ENCODE results near the gene CD300H.
"Not testable (repeated sequence)": the region's sequence is repeated elsewhere in the genome, so short reads cannot be mapped to it uniquely, and the experiment has no call there.

The CD300H gene

DNA sequence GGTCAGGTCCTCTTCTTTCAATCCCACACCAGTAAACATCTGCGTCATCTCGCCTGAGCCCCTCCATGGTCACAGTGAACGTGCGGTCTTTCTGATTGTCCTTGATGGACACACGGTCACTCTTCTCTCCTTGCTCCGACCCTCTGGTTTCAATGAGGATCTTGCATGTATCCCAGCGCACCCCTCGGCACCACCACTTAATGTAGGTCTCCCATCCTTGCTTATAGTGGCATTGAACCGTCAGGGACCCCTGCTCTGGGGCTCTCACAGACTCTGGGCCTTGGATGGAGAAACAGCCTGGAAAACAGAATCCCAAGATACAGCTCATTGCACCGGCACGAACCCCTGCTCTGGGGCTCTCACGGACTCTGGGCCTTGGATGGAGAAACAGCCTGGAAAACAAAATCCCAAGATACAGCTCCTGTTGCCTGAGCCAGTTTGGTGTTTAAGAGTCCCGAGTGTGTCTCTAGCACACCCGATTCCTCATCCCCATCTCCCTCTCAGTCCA lies 41.5 kb downstream of the CD300H start:
- no peak for DNase-seq

- no peak for DNase-seq
Measured at GRCh38 chr17:74525465-74525725, 41.9 kb downstream of the CD300H start.

DNA sequence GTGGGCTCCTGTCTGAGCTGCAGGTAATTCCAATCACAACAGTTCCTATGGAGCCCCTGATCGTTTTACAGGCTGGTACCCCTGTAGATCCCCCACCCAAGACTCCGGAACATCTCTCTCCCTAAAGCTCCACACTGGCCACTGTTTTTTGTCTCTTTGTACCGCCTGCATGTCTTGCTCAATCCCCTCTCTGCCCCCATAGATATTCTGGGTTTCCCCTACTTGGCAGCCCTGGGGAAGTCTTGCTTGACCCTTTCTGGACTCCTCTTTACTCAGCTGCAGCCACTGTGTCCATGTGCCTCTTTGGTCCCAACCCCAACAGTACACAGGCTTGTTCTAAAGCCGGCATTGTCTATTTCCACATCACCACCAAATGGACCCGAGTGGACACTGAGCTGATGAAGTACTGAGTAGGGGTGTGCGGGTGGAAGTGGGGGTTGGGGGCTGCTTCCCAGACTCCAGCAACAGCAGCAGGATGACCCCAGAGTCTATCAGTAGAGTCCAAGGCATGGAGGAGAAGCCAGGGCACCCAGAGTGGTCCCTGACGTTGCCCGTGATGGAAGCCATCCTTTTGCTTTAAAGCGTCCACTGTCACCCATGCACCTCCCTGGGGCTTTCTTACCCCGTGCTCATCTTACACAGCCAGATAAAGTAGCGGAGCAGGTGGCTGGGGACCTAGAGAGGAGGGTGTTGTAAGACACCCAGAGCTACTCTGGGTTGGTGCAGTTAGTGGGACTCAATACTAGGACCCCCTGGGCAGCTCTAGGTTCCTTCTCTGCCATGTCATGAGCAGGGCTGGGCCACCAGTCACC lies 42.5 kb downstream of the CD300H start:
- no peak for DNase-seq

DNA sequence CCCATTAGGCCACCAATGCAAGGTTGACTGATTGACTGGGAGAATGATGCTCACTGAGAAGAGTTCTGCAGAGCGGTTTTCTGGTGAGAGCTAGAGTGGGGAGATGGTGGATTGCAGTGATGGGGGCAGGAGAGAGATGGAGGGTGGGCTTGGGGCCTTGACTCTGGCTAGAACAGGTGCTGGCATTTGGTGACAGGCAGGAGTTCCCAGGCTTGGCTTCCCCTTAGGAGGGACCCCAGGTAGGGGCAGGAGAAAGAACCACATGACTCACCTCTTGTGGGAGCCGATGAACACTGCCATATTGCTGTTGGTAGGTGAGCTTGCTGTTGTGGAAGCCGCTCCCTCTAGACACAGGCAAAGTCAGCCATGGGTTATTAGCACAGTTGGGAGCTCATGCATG lies 44.0 kb downstream of the CD300H start:
- no peak for DNase-seq

DNA sequence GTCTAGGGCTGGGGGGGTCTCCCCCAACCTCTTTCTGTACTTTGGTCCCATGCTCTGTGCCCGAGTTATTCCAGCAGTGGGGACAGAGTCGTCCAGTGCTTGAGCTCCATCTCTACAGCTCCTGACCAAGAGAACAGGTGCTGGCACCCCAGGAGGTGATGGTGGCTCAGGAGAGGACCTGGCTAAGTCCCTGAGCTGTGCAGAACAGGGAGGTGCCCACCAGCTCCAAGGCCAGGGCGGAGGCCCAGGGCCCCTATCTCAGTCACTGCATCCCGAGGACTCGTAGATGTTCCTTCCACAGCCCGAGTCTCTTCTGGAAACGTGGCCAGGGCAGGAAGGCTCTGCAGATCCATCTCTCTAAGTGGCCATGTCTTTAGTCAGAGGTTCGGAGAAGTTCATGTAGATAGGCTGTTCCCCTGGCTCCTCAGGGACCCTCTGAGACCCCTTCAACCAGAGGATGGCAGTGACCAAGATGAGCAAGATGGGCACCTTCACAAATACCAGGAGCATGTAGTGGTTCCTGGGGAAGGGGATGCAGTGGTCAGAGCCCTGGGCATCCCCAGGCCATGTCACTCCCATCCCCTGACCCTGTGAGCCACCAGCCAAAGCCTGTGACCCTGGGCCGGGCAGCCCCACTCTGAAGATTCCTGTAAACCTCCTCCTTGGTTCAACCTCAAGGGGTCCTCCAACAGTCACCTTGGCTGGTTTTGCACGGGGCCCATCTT lies 44.8 kb downstream of the CD300H start:
- no peak for DNase-seq

DNA sequence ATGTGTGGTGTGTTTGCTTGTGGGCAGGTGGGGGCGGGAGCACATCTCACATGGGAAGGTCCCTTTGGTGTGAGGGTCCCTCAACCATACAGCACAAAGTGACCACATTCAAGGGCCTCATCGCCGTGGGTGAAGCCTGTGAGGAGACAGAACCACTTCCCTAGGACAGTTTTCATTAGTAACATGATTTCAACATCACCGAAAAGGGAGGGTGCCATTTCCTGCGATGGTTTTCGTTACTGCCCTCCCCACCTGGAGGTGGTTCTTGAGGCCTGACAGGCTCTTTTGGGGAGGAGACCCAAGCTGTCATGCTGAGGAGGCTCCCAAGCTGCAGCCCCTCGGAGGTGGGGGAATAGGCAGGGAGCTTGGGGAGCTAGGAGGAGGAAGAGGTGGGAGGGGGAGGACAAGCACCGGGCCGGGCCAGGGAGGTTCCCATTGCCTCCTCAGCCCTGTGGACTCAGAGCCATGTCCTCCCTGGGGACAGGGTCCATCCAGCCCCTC lies 45.6 kb downstream of the CD300H start:
- peak; percentile 22 to 62 for DNase-seq

DNA sequence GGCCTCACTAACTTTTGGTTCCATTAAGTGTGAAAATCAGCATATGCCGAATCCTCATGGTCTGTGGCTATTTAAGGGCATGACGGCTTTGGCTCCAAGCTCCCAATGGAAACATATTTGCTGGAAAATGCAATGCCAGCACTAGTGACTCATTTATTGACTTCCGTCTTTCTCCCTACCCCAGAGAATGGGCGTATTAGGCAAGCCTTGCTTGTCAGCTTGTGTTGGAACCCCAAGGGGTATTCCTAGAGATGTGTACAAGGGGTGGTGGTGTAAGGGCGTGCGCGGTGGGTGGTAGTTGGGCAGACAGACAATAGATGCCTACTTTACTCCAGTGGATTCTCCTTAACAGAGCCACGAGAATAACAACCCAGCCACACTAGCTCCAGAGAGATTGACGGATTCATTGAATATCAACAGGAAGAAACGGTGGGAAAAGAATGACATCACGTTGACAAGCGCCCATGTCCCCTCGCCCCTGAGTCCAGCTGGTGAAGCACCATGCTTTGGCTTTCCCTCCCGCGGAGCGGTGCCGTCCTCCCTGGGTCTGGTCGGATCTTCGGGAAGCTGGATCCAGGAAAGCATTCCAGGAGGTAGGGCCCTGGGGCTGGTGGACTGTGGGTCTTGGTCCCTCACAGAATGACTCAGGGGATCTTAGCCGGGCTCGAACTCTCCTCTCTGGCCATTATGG lies 46.4 kb downstream of the CD300H start:
- peak; percentile 2 to 60 for DNase-seq

DNA sequence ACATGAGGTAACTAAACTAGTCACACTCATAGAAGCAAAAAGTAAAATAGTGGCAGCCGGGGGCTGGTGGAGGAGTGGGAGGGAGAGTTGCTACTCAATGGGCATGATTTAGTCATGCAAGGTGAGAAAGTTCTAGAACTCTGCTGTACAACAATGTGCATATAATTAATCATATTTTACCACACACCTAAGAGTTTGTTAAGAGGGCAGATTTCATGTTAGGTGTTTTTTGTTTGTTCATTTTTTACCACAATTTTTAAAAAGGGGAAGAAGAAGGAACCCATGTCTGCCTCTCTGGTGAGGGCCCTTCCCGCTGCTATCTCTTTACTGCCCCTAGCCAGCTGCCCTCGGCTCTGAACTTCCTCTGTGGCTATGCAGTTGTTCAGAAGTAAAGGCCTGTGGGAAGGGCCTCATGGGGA lies 47.3 kb downstream of the CD300H start:
- DNase-seq = peak; percentile 16 to 57

DNA sequence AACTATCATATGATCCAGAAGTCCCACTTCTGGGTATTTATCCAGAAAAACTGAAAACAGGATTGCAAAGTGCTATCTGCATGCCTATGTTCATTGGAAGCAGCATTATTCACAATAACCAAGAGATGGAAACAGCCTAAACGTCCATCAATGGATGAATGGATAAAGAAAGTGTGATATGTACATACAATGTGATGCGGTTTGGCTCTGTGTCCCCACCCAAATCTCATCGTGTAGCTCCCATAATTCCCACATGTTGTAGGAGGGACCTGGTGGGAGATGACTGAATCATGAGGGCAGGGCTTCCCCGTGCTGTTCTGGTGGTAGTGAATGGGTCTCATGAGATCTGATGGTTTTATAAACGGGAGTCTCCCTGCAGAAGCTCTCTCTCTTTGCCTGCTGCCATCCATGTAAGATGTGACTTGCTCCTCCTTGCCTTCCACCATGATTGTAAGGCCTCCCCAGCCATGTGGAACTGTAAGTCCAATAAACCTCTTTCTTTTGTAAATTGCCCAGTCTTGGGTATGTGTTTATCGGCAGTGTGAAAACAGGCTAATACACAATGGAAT lies 48.8 kb downstream of the CD300H start:
- not testable (repeated sequence) for DNase-seq

DNA sequence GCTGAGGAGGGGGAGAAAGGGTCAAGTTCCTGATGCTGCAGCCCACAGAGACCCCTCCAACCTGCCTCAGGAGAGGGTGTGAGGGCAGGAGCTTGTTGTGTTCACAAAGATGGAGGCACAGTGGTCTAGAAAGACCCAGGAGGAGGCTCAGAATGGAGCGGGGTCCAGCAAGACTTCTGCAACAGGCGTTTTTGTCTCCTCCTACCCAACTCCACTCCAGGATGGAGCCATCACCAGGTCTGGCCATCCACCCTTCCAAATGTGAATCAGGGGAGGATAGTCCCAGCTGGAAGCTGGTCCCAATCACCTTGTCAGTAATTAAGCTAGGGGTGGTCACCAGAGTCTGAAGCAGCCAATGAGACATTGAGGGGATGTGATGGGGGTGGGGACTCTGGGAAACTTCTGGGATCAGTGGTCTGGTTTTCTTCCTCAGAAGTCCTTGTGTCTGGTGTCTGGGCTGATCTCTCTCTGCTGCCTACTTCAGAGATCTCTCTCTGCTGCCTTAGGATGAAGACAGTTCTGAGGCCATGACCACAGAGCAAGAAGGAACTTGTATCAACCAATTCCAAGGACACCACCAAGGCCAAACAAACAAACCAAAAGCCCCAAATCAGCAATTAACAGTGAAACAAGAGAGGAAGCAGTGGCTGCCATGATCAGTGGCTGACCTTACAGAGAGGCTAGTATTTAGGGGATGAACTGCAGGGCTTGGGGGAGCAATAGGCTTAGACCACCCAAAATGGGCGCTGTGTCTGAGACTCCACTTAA lies 50.6 kb downstream of the CD300H start:
- no peak for DNase-seq

DNA sequence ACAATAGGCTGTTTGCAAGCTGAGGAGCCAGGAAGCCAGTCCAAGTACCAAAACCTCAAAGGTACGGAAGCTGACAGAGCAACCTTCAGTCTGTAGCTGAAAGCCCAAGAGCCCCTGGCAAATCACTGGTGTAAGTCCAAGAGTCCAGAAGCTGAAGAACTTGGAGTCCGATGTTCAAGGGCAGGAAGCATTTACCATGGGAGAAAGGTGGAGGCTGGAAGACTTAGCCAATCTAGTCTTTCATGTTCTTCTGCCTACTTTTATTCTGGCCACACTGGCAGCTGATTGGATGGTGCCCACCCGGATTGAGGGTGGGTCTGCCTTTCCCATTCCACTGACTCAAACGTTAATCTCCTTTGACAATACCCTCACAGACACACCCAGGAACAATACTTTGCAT lies 51.4 kb downstream of the CD300H start:
- no peak for DNase-seq

DNA sequence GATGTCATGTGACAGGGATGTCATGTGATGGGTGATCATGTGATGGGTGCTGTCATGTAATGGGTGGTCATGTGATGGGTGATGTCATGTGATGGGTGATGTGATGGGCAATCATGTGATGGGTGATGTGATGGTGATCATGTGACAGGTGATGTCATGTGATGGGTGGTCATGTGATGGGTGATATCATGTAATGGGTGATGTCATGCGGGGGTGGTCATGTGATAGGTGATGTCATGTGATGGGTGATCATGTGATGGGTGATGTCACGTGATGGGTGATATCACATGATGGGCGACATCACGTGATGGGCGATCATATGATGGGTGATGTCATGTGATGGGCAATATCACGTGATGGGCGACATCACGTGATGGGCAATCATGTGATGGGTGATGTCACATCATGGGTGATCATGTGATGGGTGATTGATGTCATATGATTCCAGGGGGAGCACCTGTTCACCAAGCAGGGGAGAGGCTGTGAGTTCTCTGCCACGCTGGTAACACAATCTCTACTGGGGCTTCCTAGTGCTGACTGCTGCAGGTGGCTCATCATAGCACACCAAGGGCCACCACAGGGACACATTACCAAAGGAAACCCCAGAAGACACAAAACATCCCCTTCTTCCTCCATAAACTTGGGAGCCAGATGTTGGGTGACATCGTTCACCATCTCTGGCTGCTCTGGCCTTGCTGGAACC lies 52.5 kb downstream of the CD300H start:
- DNase-seq = no peak

DNA sequence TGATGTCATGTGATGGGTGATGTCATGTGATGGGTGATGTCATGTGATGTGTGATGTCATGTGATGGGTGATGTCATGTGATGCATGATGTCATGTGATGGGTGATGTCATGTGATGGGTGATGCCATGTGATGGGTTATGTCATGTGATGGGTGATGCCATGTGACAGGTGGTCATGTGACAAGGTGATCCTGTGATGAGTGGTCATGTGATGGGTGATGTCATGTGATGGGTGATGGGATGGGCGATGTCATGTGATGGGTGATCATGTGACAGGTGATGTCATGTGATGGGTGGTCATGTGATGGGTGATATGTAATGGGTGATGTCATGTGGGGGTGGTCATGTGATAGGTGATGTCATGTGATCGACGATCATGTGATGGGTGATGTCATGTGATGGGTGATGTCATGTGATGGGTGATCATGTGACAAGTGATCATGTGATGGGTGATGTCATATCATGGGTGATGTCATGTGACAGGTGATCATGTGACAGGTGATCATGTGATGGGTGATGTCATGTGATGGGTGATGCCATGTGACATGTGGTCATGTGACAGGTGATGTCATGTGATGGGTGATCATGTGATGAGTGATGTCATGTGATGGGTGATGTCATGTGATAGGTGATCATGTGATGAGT lies 53.2 kb downstream of the CD300H start:
- DNase-seq = peak; percentile 56 to 59

DNA sequence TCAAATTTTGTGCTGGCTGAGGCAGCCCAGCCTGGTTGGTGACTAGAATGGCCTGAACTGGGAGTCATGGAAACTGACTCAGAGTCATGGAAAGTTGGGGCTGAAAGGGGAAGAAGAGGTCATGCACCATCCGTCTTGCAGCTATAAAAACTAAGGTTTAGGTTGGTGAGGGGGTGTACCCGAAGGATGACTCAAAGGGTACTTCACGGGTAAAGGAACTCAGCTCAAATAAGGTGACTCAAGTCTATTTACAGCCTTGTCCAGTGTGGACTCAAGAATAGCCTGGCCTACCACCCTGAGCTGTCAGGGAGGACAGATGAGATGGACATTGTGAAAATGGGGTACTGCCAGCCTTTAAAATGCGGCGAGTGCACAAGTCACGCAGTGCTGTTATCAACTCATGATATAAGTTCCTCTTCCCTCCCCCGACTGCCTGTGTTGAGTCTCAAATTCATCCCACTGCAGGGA lies 54.7 kb downstream of the CD300H start:
- peak; percentile 16 to 77 for DNase-seq

DNA sequence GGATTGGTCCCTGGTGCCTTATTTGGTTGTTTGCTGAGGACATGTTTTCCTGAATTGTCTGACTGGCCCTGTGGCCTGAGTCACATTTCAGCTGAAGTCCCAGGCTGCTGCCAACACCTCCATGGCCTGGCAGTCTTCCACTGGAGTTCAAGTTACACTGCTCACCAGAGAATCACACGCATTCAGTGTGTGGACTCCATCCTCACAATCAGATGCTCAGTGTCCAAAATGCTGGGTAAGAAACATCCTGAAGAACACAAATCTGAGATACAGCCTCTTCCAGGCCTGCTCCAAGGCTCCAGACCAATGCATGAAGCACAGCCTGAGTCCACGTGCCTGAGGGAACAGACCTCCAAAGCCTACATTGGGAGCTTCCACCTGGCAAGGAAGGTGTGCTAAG lies 55.3 kb downstream of the CD300H start:
- peak in 1 of 2 donors; percentile 38 for DNase-seq
